ENCODE results near the gene SERPINB7.

The SERPINB7 gene

DNA sequence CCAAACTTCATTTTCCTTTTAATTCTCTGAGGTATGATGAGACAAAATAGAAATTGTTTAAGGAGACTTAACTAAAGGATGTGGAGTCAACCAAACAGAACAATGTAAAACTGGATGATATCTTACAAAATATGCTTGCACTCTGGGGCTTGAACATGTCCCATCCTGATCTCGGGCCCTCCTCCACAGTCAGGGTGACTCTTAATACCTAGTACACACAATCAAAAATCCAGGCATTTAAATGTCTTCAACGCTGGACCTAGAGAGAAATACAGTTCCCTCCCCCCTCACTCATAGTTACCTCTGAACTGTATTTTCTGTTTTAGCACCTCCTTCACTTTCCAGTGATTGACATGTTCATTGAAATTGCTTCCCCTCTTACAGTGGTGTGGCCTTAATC is 75.4 kb downstream of the SERPINB7 start:
- FAIRE-seq: no peak

Data from islet of Langerhans (tissue), 1 donor.